ENCODE data around the gene RSBN1L. TPM values are rescaled to one million over a fixed set of nuclear protein-coding genes. Genes with fewer than 3 reads are reported as not detected.

Gene RSBN1L
- total RNA-seq, 1 experiment from 2014 or later, result 15.5 TPM

DNA sequence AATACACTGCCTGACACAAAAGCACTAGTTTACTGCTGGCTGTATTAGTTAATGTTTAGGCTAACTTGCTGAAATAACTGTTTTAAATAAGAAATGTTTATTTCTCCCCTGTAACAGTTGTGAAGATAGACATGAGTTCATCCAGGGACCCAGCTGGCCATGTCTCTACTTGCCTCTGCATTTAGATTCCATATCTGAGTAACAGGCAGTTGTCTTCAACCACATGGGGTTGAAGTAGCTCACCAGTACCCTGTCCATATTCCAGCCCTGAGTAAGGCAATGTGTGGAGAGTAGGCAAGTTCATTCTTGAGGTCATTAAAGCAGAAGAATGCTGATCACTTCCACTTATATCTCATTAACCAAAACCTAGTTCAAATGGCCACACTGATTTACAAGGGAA lies 31.1 kb upstream of the RSBN1L start:
- intact Hi-C loops (cut with micrococcal nuclease), result no loop called here
- ATAC-seq (no peak), DNase-seq (ENCODE audit: low read depth, low spot score) (no peak)
- H3K27me3 ChIP-seq (ENCODE audit: insufficient read depth, low read length), result no peaks in the 10 kb centered on the region
- ChIA-PET POLR2A (no interaction called here), CTCF (interaction anchor here (1.0 kb wide), 1 partner anchor 14 kb away, joined by 3 read pairs; no protein-coding TSS in a partner anchor), RAD21 (ENCODE audit: low non-redundant PET in 1 of 2, low total read pairs in 2 of 2, uncharacterized antibody in 2 of 2, unreplicated experiment in 2 of 2) (no interaction called here)
- H2AFZ ChIP-seq (ENCODE audit: low read depth, low read length, poor library complexity, severe bottlenecking), result no peak overlapping the region
- H3K4me1 ChIP-seq (ENCODE audit: control insufficient read depth in 1 of 2, insufficient read depth in 2 of 2, low read length in 2 of 2), result no peaks in the 10 kb centered on the region
- peaks cover 0 to 2% of the 10 kb centered on the region in 2 experiments; a peak in 1 of 4 replicates for H3K36me3 ChIP-seq (ENCODE audit: control insufficient read depth in 1 of 2, insufficient read depth in 2 of 2, low read length in 2 of 2)
- no peaks in the 10 kb centered on the region for H3K9me3 ChIP-seq (ENCODE audit: control insufficient read depth in 1 of 2, insufficient read depth in 1 of 2, low read depth in 1 of 2, low read length in 2 of 2)
- no peaks in the 10 kb centered on the region for H3K9me2 ChIP-seq (ENCODE audit: insufficient read depth)
- H4K20me1 ChIP-seq (ENCODE audit: insufficient read depth), result no peaks in the 10 kb centered on the region
- H3K9ac ChIP-seq (ENCODE audit: low read length), result no peak overlapping the region
- no peaks in the 10 kb centered on the region for H3K79me2 ChIP-seq (ENCODE audit: insufficient read depth, low read length)
- no peak overlapping the region for H3K4me2 ChIP-seq (ENCODE audit: low read length)
- no peak overlapping the region for H3K4me3 ChIP-seq (replicated peaks in 1 of 2; ENCODE audit: low read depth in 1 of 2, low read length in 2 of 2)
- TF ChIP-seq, protein P1, sequence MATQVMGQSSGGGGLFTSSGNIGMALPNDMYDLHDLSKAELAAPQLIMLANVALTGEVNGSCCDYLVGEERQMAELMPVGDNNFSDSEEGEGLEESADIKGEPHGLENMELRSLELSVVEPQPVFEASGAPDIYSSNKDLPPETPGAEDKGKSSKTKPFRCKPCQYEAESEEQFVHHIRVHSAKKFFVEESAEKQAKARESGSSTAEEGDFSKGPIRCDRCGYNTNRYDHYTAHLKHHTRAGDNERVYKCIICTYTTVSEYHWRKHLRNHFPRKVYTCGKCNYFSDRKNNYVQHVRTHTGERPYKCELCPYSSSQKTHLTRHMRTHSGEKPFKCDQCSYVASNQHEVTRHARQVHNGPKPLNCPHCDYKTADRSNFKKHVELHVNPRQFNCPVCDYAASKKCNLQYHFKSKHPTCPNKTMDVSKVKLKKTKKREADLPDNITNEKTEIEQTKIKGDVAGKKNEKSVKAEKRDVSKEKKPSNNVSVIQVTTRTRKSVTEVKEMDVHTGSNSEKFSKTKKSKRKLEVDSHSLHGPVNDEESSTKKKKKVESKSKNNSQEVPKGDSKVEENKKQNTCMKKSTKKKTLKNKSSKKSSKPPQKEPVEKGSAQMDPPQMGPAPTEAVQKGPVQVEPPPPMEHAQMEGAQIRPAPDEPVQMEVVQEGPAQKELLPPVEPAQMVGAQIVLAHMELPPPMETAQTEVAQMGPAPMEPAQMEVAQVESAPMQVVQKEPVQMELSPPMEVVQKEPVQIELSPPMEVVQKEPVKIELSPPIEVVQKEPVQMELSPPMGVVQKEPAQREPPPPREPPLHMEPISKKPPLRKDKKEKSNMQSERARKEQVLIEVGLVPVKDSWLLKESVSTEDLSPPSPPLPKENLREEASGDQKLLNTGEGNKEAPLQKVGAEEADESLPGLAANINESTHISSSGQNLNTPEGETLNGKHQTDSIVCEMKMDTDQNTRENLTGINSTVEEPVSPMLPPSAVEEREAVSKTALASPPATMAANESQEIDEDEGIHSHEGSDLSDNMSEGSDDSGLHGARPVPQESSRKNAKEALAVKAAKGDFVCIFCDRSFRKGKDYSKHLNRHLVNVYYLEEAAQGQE (IDR thresholded peaks at IDR 0.05; ENCODE audit: low read depth), result no peak
- H3K27ac ChIP-seq (ENCODE audit: low read depth, low read length), result no peak overlapping the region
- BruUV-seq (replicated peaks), result no TSS peak

DNA sequence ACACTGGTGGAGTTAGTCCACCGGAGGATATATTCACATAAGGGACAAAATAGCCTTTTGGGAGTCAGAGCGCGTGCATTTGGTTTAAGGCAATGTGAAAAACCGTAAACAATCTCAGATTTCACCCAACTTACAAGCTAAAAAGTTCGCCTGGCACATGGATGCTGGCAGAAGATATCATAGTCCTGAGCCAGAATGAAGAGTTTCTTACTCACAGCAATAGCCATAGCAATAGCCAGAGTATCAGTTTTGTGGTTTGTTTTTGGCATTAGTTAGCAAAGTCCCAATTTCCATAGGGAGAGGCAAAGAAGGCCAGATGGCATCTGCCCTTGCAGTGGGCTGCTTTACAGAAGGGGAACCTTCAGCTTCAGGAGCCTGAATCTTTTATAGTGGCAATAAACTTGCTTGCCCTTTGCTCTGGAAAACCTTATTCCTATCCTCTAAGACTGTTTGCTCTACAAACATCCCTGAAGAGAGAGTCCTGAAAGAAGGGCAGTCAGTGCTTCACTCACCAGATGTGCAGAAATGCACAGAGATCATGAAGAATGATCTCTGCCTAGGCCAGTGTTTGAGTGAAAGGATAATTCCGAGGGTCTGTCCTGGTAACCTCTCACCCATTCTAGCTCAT lies 28.7 kb upstream of the RSBN1L start:
- Histone ChIP-seq H3K79me2 (ENCODE audit: insufficient read depth, low read length) (no peaks in the 10 kb centered on the region), H3K9me3 (ENCODE audit: control insufficient read depth in 1 of 2, insufficient read depth in 1 of 2, low read depth in 1 of 2, low read length in 2 of 2) (no peaks in the 10 kb centered on the region), H3K4me2 (ENCODE audit: low read length) (no peak overlapping the region), H3K9me2 (ENCODE audit: insufficient read depth) (no peaks in the 10 kb centered on the region), H3K4me3 (replicated peaks in 1 of 2; ENCODE audit: low read depth in 1 of 2, low read length in 2 of 2) (no peak overlapping the region), H3K27ac (ENCODE audit: low read depth, low read length) (no peak overlapping the region), H3K9ac (ENCODE audit: low read length) (no peak overlapping the region), H3K27me3 (ENCODE audit: insufficient read depth, low read length) (no peaks in the 10 kb centered on the region), H2AFZ (ENCODE audit: low read depth, low read length, poor library complexity, severe bottlenecking) (no peak overlapping the region), H3K4me1 (ENCODE audit: control insufficient read depth in 1 of 2, insufficient read depth in 2 of 2, low read length in 2 of 2) (no peaks in the 10 kb centered on the region), H3K36me3 (ENCODE audit: control insufficient read depth in 1 of 2, insufficient read depth in 2 of 2, low read length in 2 of 2) (no peaks in the 10 kb centered on the region), H4K20me1 (ENCODE audit: insufficient read depth) (no peaks in the 10 kb centered on the region)
- no TSS peak for BruUV-seq (replicated peaks)
- ATAC-seq, result no peak
- ChIA-PET POLR2A (no interaction called here), CTCF (no interaction called here), RAD21 (ENCODE audit: low non-redundant PET in 1 of 2, low total read pairs in 2 of 2, uncharacterized antibody in 2 of 2, unreplicated experiment in 2 of 2) (no interaction called here)
- DNase-seq (ENCODE audit: low read depth, low spot score), result no peak
- intact Hi-C loops (cut with micrococcal nuclease), result no loop called here
- TF ChIP-seq ZNF274 (IDR thresholded peaks at IDR 0.05; ENCODE audit: low read depth, low read length), result no peak
- TF ChIP-seq, protein P2, sequence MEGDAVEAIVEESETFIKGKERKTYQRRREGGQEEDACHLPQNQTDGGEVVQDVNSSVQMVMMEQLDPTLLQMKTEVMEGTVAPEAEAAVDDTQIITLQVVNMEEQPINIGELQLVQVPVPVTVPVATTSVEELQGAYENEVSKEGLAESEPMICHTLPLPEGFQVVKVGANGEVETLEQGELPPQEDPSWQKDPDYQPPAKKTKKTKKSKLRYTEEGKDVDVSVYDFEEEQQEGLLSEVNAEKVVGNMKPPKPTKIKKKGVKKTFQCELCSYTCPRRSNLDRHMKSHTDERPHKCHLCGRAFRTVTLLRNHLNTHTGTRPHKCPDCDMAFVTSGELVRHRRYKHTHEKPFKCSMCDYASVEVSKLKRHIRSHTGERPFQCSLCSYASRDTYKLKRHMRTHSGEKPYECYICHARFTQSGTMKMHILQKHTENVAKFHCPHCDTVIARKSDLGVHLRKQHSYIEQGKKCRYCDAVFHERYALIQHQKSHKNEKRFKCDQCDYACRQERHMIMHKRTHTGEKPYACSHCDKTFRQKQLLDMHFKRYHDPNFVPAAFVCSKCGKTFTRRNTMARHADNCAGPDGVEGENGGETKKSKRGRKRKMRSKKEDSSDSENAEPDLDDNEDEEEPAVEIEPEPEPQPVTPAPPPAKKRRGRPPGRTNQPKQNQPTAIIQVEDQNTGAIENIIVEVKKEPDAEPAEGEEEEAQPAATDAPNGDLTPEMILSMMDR (IDR thresholded peaks at IDR 0.05 in 2 of 3, conservative IDR thresholded peaks at IDR 0.05 in 1 of 3; ENCODE audit: borderline replicate concordance in 1 of 3, insufficient read depth in 1 of 3, low read depth in 2 of 3, low read length in 2 of 3), result no peak
- TF ChIP-seq EZH2phosphoT487 (IDR thresholded peaks at IDR 0.05; ENCODE audit: borderline replicate concordance), result no peak
- TF ChIP-seq, protein P3, sequence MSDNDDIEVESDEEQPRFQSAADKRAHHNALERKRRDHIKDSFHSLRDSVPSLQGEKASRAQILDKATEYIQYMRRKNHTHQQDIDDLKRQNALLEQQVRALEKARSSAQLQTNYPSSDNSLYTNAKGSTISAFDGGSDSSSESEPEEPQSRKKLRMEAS (IDR thresholded peaks at IDR 0.05), result no peak
- TF ChIP-seq, protein P4, sequence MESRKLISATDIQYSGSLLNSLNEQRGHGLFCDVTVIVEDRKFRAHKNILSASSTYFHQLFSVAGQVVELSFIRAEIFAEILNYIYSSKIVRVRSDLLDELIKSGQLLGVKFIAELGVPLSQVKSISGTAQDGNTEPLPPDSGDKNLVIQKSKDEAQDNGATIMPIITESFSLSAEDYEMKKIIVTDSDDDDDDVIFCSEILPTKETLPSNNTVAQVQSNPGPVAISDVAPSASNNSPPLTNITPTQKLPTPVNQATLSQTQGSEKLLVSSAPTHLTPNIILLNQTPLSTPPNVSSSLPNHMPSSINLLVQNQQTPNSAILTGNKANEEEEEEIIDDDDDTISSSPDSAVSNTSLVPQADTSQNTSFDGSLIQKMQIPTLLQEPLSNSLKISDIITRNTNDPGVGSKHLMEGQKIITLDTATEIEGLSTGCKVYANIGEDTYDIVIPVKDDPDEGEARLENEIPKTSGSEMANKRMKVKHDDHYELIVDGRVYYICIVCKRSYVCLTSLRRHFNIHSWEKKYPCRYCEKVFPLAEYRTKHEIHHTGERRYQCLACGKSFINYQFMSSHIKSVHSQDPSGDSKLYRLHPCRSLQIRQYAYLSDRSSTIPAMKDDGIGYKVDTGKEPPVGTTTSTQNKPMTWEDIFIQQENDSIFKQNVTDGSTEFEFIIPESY (IDR thresholded peaks at IDR 0.05; ENCODE audit: extremely low read depth, insufficient replicate concordance, low read length), result no peak
- no peak for TF ChIP-seq EZH2 (IDR thresholded peaks at IDR 0.05)
- no peak for TF ChIP-seq YY1 (IDR thresholded peaks at IDR 0.05; ENCODE audit: extremely low read depth, insufficient replicate concordance, low read depth, low read length)
- no peak for TF ChIP-seq SRF (IDR thresholded peaks at IDR 0.05; ENCODE audit: low read depth)
- TF ChIP-seq TCF7L2 (IDR thresholded peaks at IDR 0.05; ENCODE audit: borderline replicate concordance, extremely low read depth, insufficient read depth, insufficient read length), result no peak

All from HCT116 (cell line).